ENCODE results near the gene IL17REL. TPM values are rescaled to one million over a fixed set of nuclear protein-coding genes. Genes with fewer than 3 reads are reported as not detected.

IL17REL gene
- total and polyA plus RNA-seq, 2 of the 13 experiments (the other 11 are each of a cell fraction or from before 2014, with no cell fraction given) = not detected

DNA sequence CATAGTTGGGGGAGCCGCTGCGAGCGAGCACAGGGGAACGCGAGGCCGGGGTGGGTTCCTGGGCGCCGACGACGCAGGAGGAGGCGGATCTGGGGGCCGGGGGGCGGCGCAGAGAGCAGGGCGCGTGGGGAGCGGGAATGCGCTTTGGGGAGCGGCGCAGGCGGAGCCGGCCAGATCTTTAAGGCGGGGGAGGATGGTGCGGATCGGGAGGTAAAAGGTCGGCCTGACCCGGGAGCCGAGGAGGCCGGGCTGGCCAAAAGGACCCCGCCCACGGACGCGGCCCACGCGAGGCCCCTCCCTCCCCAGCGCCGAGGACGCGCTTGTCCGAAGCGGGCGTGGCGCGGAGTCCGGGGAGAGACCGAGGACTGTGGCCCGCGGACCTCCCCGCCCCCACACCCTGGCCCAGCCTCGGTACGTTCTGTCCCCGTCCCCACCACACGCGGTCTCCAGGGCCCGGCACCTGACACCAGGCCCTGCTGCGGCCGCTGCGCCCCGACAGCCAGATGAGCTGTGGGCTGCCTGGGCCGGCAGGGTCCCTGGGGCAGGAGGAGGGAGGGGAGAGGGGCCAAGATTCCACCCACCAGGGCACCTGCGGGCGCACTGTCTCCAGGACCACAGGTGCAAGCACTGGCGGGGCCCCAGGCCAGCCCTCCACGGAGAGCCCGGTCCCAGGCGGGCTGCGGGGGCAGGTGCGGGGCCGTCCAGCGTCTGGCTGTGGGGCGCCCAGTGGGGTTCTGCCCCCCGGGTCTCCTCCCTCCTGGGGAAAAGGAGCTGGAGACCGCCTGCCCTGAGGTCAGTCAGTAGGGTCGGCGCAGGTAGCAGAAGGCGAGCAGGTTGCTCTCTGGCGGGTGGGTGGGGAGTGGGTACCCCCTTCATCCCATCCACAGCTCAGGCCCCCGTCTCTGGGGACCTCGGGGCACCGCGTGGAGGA is 41.1 kb downstream of the IL17REL start (continued):
- TF ChIP-seq, protein P1, sequence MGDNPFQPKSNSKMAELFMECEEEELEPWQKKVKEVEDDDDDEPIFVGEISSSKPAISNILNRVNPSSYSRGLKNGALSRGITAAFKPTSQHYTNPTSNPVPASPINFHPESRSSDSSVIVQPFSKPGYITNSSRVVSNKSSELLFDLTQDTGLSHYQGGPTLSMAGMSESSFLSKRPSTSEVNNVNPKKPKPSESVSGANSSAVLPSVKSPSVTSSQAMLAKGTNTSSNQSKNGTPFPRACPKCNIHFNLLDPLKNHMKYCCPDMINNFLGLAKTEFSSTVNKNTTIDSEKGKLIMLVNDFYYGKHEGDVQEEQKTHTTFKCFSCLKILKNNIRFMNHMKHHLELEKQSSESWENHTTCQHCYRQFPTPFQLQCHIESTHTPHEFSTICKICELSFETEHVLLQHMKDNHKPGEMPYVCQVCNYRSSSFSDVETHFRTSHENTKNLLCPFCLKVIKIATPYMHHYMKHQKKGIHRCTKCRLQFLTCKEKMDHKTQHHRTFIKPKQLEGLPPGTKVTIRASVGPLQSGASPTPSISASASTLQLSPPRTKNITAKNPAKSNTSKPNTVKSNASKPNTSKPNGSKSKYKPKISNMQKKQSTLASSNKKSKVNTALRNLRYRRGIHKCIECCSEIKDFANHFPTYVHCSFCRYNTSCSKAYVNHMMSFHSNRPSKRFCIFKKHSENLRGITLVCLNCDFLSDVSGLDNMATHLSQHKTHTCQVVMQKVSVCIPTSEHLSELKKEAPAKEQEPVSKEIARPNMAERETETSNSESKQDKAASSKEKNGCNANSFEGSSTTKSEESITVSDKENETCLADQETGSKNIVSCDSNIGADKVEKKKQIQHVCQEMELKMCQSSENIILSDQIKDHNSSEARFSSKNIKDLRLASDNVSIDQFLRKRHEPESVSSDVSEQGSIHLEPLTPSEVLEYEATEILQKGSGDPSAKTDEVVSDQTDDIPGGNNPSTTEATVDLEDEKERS (CRISPR knock-in tag; IDR thresholded peaks at IDR 0.05) = no peak
- TF ChIP-seq MBD4 (IDR thresholded peaks at IDR 0.05; ENCODE audit: borderline replicate concordance, low read length) (no peak), ZNF446 (CRISPR knock-in tag; IDR thresholded peaks at IDR 0.05) (no peak; the same call in 1 of the 2 replicates), ZNF350 (CRISPR knock-in tag; IDR thresholded peaks at IDR 0.05; ENCODE audit: borderline replicate concordance, low read depth) (no peak; the same call in 1 of the 2 replicates), ZNF501 (CRISPR knock-in tag; IDR thresholded peaks at IDR 0.05) (no peak), ZNF33A (CRISPR knock-in tag; IDR thresholded peaks at IDR 0.05; ENCODE audit: borderline replicate concordance) (no peak), ZNF3 (CRISPR knock-in tag; IDR thresholded peaks at IDR 0.05) (no peak), ZNF12 (CRISPR knock-in tag; IDR thresholded peaks at IDR 0.05) (no peak), MATR3 (CRISPR knock-in tag; IDR thresholded peaks at IDR 0.05) (no peak), ATF1 (CRISPR knock-in tag; IDR thresholded peaks at IDR 0.05) (no peak), ZNF256 (CRISPR knock-in tag; conservative IDR thresholded peaks at IDR 0.05) (no peak), RBAK (CRISPR knock-in tag; IDR thresholded peaks at IDR 0.05) (no peak), ZNF354B (CRISPR knock-in tag; IDR thresholded peaks at IDR 0.05) (no peak), RFX1 (IDR thresholded peaks at IDR 0.05) (no peak), MTF2 (CRISPR knock-in tag; IDR thresholded peaks at IDR 0.05; ENCODE audit: borderline replicate concordance) (no peak)
- TF ChIP-seq, protein P2, sequence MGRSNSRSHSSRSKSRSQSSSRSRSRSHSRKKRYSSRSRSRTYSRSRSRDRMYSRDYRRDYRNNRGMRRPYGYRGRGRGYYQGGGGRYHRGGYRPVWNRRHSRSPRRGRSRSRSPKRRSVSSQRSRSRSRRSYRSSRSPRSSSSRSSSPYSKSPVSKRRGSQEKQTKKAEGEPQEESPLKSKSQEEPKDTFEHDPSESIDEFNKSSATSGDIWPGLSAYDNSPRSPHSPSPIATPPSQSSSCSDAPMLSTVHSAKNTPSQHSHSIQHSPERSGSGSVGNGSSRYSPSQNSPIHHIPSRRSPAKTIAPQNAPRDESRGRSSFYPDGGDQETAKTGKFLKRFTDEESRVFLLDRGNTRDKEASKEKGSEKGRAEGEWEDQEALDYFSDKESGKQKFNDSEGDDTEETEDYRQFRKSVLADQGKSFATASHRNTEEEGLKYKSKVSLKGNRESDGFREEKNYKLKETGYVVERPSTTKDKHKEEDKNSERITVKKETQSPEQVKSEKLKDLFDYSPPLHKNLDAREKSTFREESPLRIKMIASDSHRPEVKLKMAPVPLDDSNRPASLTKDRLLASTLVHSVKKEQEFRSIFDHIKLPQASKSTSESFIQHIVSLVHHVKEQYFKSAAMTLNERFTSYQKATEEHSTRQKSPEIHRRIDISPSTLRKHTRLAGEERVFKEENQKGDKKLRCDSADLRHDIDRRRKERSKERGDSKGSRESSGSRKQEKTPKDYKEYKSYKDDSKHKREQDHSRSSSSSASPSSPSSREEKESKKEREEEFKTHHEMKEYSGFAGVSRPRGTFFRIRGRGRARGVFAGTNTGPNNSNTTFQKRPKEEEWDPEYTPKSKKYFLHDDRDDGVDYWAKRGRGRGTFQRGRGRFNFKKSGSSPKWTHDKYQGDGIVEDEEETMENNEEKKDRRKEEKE (IDR thresholded peaks at IDR 0.05) = no peak
- TF ChIP-seq, protein P3, sequence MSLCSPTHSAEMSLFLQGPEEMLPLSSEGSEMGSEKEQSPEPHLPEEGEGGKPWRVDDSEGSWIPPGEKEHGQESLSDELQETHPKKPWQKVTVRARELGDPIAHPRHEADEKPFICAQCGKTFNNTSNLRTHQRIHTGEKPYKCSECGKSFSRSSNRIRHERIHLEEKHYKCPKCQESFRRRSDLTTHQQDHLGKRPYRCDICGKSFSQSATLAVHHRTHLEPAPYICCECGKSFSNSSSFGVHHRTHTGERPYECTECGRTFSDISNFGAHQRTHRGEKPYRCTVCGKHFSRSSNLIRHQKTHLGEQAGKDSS (CRISPR knock-in tag; IDR thresholded peaks at IDR 0.05; ENCODE audit: borderline replicate concordance, low read depth) = no peak
- TF ChIP-seq, protein P4, sequence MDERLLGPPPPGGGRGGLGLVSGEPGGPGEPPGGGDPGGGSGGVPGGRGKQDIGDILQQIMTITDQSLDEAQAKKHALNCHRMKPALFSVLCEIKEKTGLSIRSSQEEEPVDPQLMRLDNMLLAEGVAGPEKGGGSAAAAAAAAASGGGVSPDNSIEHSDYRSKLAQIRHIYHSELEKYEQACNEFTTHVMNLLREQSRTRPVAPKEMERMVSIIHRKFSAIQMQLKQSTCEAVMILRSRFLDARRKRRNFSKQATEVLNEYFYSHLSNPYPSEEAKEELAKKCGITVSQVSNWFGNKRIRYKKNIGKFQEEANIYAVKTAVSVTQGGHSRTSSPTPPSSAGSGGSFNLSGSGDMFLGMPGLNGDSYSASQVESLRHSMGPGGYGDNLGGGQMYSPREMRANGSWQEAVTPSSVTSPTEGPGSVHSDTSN (CRISPR knock-in tag; IDR thresholded peaks at IDR 0.05) = no peak
- TF ChIP-seq, protein P5, sequence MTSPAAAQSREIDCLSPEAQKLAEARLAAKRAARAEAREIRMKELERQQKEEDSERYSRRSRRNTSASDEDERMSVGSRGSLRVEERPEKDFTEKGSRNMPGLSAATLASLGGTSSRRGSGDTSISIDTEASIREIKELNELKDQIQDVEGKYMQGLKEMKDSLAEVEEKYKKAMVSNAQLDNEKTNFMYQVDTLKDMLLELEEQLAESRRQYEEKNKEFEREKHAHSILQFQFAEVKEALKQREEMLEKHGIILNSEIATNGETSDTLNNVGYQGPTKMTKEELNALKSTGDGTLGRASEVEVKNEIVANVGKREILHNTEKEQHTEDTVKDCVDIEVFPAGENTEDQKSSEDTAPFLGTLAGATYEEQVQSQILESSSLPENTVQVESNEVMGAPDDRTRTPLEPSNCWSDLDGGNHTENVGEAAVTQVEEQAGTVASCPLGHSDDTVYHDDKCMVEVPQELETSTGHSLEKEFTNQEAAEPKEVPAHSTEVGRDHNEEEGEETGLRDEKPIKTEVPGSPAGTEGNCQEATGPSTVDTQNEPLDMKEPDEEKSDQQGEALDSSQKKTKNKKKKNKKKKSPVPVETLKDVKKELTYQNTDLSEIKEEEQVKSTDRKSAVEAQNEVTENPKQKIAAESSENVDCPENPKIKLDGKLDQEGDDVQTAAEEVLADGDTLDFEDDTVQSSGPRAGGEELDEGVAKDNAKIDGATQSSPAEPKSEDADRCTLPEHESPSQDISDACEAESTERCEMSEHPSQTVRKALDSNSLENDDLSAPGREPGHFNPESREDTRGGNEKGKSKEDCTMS (CRISPR knock-in tag; conservative IDR thresholded peaks at IDR 0.05) = no peak

All from HepG2 (cell line).